CD4-positive, alpha-beta T cell treated with Interleukin-12 subunit alpha and Interleukin-12 subunit beta, for 1 hour (primary cell): ENCODE data around the gene HMGN2.
"Not testable (repeated sequence)": the region's sequence is repeated elsewhere in the genome, so short reads cannot be mapped to it uniquely, and the experiment has no call there.

Experiments
- DNase-seq: peaks from one replicate; pipeline ENCODE4 v3.0.0-alpha.2; 2020

Gene HMGN2

DNA sequence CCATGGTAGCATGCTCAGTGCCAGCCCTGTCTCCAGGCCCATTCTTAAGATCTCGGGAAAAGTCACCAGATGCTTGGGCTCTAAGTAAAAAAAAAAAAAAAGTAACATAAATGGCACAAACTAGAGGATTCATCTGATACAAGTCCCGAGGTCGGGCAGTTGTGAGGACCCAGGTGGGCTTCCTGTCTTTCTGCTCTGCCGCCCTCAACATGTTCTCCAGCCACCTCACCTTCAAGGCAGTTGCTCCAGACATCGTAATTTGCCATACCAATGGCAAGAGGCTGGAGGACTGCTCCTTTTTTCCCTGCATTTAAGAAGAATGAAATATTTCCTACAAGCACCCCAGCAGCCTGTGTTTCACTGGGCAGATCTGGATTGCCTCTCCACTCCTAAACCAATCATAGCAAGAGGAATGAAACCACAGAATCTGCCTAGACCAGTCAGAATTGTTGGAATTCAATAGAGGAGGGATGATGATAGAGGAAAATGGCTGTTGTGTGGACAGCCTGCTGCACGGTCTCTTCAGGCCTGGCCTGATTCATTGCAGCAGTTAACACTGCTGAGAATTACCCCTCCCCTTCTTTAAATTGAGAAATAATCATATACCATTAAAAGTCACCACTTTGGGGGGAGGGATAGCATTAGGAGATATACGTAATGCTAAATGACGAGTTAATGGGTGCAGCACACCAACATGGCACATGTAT, 5.4 kb downstream of the HMGN2 start:
- DNase-seq = no peak

DNA sequence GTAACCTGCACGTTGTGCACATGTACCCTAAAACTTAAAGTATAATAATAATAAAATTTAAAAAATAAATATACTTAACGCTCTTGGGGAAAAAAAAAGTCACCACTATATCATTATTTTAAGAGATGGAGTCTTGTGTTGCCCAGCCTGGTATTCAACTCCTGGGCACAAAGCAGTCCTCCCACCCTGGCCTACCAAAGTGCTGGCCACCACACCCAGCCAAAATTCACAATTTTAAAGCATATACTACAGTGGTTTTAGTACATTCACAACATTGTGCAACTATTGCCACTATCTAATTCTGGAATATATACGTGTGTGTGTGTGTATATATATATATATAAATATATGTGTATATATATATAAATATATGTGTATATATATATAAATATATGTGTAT, 5.9 kb downstream of the HMGN2 start:
- no peak for DNase-seq

- DNase-seq = no peak
Observed at GRCh38 chr1:26478988-26479387, 6.7 kb downstream of the HMGN2 start.

- DNase-seq = no peak
Observed at GRCh38 chr1:26482921-26483320, 10.7 kb downstream of the HMGN2 start.

DNA sequence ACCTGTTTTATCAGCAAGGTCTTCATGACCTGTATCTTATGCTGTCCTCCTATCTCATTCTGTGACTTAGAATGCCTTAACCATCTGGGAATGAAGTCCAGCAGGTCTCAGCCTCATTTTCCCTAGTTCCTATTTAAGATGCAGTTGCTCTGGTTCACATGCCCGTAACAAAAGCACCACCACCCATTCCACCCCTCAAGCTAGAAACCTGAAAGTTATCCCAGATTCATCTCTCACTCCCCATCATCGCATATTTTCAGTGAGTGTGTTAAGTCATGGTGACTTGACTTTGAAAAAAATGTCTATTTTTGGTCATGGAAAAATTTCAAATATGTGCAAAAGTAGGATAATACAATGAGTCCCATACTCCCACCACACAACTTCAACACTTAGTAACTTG, 11.7 kb downstream of the HMGN2 start:
- DNase-seq = no peak

- DNase-seq = no peak
Observed at GRCh38 chr1:26490155-26490554, 17.9 kb downstream of the HMGN2 start.

- DNase-seq = no peak
Observed at GRCh38 chr1:26493267-26493666, 21.0 kb downstream of the HMGN2 start.

GRCh38 chr1:26493938-26494337, 21.7 kb downstream of the HMGN2 start:
- no peak for DNase-seq

DNA sequence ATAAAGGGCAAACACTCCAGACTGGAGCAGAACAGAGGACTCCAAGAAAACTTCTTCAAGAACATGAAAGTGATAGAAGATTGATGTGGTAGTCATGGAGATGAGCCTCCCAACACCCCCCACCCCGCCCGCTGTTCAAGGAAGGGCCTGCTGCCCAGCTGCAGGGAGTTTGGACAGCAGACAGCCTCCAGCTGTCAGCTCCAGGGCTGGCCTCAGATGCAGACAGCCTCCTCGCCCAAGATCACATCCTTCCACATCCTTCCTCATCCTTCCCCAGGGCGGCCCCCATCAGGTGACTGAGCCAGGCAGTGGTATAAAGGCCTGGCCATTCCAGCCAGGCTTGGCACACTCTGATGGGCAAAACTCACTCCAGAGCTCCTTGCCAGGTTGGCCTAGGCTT, 24.6 kb downstream of the HMGN2 start:
- no peak for DNase-seq

GRCh38 chr1:26498894-26499293, 26.7 kb downstream of the HMGN2 start:
- no peak for DNase-seq

DNA sequence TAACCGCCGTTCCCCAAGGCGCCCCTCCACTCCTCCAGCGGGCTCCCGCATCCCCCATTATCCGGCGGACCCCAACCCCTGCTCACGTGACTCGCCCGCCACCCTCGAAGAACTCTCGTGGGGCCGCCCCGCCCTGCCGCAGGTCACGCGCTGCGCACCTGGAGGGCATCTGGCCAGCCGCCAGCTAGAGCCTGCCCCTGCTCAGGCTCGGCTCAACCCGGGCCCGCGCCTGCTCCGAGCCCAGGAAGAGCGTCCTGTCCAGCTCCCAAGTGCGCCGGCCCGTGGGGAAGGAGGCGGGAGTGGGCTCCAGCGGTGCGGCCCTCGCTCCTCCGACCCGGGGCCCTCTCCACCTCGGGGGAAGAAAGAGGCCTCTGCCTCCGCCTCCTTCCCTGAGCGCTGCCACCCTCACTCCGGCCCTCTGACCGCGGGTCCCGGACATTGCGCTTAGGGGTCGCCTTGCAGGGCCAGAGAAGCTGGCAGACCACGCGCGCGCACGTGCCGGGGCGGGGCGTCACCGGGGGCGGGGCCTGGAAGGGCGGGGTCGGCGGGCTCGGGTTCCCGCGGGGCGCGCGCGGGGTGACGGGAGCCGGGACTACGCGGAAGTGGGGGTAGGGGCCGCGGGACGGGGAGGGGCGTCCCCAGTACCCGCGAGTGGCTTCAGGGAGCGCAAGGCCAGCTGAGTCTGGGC, 28.4 kb downstream of the HMGN2 start:
- peak; percentile 89 for DNase-seq

GRCh38 chr1:26510711-26511110, 38.5 kb downstream of the HMGN2 start:
- DNase-seq = not testable (repeated sequence)

GRCh38 chr1:26515836-26516235, 43.6 kb downstream of the HMGN2 start:
- DNase-seq = not testable (repeated sequence)

- DNase-seq = no peak
Observed at GRCh38 chr1:26516987-26517765, 44.9 kb downstream of the HMGN2 start.

GRCh38 chr1:26517766-26518049, 45.5 kb downstream of the HMGN2 start:
- no peak for DNase-seq

DNA sequence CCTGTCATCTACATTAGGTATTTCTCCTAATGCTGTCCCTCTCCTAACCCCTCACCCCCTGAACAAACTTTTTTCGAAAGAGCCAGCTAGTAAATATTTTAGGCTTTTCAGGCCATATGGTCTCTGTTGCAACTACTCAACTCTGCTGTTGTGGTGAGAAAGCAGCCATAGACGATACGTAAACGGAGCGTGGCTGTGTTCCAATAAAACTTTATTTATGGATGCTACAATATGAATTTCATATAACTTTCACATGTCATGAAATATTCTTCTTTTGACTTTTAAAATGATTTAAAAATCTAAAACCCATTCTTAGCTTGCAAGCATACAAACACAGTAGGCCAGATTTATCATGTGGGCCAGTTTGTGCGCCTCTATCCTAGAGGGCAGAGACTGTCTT, 46.1 kb downstream of the HMGN2 start:
- DNase-seq = no peak

DNA sequence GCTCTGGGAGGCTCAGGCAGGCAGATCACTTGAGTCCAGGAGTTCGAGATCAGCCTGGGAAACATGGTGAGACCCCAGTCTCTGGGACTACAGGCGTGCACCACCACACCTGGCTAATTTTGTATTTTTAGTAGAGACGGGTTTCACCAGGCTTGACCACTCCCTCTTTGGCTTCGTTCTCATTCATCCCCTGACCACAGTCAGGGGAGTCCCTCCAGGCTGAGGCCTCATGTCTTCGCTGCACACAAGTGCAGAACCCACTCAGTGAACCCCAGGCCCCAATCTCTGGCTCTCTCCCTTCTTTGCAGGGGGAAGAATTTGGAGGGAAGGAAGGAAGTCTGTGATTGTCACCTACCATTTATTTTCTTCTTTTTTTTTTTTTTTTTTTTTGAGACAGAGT, 48.1 kb downstream of the HMGN2 start:
- no peak for DNase-seq

DNA sequence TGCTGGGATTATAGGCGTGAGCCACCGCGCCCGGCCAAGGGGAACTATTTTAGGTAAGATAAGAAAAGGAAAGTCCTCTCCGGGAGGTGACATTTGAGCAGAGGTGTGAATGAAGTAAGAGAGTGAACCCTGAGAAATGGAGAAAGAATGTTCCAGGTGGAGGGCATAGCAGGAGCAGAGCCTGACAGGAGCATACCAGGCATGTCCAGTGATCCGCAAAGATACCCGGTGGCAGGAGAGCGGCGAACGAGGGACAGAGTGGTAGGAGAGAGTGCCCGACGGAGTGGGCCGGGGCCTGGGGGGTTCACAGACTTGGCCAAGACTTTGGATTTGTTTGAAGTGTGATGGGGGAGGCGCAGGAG, 49.4 kb downstream of the HMGN2 start:
- DNase-seq = no peak

DNA sequence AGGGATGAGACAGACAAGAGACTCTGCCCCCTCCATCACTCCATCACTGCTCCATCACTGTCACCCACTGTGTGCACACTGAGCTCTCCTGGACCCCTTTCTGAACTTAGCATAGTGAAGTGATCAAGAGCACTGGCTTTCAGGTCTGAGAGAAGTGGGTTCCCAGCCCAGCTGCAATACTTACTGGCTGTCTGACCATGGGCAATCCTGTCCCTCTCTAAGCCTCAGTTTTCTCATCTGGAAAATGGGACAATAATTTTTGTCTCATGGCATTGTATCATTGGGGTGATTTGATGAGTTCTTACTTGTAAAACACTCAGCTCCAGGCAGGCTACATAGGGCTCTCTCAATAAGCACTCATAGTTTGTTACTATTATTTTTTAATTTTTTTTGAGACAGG, 49.8 kb downstream of the HMGN2 start:
- no peak for DNase-seq

GRCh38 chr1:26524181-26524580, 51.9 kb downstream of the HMGN2 start:
- no peak for DNase-seq
